Thymus (tissue), 11 donors: ENCODE measurements around the gene ZCCHC24. TPM values are rescaled to one million over a fixed set of nuclear protein-coding genes. Genes with fewer than 3 reads are reported as not detected.

ENCODE experiments used
- DNase-seq, 9 donors: peaks; one replicate each; pipeline ENCODE4 v3.0.0-alpha.2; 2013; ENCODE audit warnings: low spot score in 9 of 9, low read depth in 6 of 9, missing footprints in 1 of 9
- H3K27ac ChIP-seq, 2 donors: one replicate each; pipeline ENCODE4 v1.5.1; 2013; ENCODE audit warnings: control low read depth in 1 of 2, low read depth in 1 of 2, low read length in 1 of 2, mild to moderate bottlenecking in 1 of 2, moderate library complexity in 1 of 2
- H3K27me3 ChIP-seq, 2 donors: one replicate each; pipeline ENCODE4 v1.5.1; 2013; ENCODE audit warnings: low read length in 1 of 2; ENCODE audit not compliant: control insufficient read depth in 2 of 2, insufficient read depth in 1 of 2
- H3K36me3 ChIP-seq, 2 donors: one replicate each; pipeline ENCODE4 v1.5.1; 2013; ENCODE audit warnings: low read length in 1 of 2, mild to moderate bottlenecking in 1 of 2, moderate library complexity in 1 of 2; ENCODE audit not compliant: control insufficient read depth in 2 of 2, insufficient read depth in 2 of 2
- H3K4me1 ChIP-seq, 2 donors: one replicate each; pipeline ENCODE4 v1.5.1; 2013; ENCODE audit warnings: low read length in 2 of 2; ENCODE audit not compliant: control insufficient read depth in 2 of 2, insufficient read depth in 2 of 2
- H3K4me3 ChIP-seq, 2 donors: one replicate each; pipeline ENCODE4 v1.5.1; 2013; ENCODE audit warnings: low read length in 2 of 2, control low read depth in 1 of 2, mild to moderate bottlenecking in 1 of 2
- H3K9me3 ChIP-seq, 2 donors: one replicate each; pipeline ENCODE4 v1.5.1; 2013; ENCODE audit warnings: low read length in 1 of 2, mild to moderate bottlenecking in 1 of 2; ENCODE audit not compliant: control insufficient read depth in 2 of 2, insufficient read depth in 1 of 2
- WGBS: extraction: QIAGEN DNeasy Blood & Tissue Kit; methylation state at CpG from one replicate; pipeline ENCODE4 v1.1.7; 2013; 5-methylcytosine and 5-hydroxymethylcytosine counted together
- polyA plus RNA-seq: library from polyadenylated mRNA; stranded (reverse); fragments of 200-250 nt; gene quantifications from one replicate; pipeline ENCODE4 v1.2.3, GENCODE V29; 2013
- total RNA-seq: library from RNA; stranded (reverse); fragments of 120-200 nt; gene quantifications from one replicate; pipeline ENCODE4 v1.2.4, GENCODE V29; 2013
- donor health status: healthy.

Gene ZCCHC24
- total and polyA plus RNA-seq, 2 donors, result 1.2 to 5.4 TPM

DNA sequence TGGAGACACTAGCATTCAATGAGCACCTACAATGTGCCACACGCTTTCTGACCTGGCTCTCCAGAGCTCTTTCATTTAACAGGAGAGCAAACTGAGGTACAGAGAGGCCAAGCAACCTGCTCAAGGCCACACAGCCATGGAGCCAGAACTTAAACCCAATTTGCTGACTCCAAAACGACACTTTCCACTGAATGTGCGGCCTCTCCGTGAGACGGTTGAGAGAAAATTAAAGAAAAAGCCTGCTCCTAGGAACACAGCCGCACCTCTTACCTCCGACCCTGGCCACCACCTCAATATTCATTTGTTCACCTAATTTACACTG, 42.8 kb downstream of the ZCCHC24 start:
- peaks cover 0 to 17% of the 10 kb centered on the region in 2 donors for H3K27me3 ChIP-seq
- no peak overlapping the region for H3K27ac ChIP-seq
- WGBS, result 97% methylated on average over 7 of the region's 7 CpGs
- no peaks in the 10 kb centered on the region for H3K9me3 ChIP-seq
- peaks cover 0 to 22% of the 10 kb centered on the region in 2 donors for H3K4me1 ChIP-seq
- H3K36me3 ChIP-seq, result no peaks in the 10 kb centered on the region
- DNase-seq, result no peak
- H3K4me3 ChIP-seq, result no peak overlapping the region

DNA sequence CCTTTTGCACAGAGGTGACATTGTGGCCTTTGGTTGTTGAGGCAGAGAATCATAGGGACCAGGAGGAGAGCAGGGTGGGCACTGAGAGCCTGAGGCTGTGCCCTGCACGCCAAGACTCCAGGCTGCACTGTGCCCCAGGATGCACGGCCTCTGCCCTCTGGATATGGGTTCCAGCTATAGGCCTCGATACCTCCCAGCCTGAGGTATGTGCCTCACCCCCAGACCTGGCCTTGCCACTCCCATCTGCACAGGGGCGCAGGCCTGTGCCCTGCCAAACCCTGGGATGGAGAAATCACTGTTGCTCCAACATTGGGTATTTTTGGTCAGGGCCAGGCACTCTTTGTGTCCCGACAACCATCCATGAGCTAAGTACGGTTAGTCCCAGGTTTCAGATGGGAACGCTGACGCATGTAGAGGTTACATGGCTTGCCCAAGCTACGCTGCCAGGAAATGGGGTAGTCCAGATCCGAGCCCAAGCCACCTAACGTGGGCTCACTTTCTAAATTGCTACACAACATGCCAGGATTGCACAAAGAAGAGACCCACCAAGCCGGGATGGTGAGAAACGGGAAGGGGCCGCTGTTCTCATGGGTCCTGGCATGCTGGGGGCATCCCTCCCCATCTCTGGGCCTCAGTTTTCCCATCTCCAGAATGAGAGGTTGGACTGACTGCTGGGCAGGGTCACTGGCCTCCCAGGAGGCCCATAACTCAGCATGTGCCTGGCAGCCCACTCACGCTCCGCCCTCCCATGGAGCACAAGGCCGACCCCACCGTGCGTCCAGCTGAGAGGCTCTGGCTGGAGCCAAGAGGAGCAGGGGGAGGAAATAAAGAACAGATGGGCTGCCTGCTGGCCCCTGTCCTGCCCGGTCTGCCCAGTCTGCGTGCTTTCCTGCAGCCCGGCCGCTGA, 44.2 kb downstream of the ZCCHC24 start:
- Histone ChIP-seq H3K9me3 (no peaks in the 10 kb centered on the region), H3K36me3 (no peaks in the 10 kb centered on the region), H3K4me3 (no peak overlapping the region), H3K27ac (no peak overlapping the region), H3K4me1 (peaks cover 0 to 22% of the 10 kb centered on the region in 2 donors), H3K27me3 (peaks cover 0 to 17% of the 10 kb centered on the region in 2 donors)
- DNase-seq, result no peak
- 87% methylated on average over 23 of the region's 23 CpGs for WGBS

DNA sequence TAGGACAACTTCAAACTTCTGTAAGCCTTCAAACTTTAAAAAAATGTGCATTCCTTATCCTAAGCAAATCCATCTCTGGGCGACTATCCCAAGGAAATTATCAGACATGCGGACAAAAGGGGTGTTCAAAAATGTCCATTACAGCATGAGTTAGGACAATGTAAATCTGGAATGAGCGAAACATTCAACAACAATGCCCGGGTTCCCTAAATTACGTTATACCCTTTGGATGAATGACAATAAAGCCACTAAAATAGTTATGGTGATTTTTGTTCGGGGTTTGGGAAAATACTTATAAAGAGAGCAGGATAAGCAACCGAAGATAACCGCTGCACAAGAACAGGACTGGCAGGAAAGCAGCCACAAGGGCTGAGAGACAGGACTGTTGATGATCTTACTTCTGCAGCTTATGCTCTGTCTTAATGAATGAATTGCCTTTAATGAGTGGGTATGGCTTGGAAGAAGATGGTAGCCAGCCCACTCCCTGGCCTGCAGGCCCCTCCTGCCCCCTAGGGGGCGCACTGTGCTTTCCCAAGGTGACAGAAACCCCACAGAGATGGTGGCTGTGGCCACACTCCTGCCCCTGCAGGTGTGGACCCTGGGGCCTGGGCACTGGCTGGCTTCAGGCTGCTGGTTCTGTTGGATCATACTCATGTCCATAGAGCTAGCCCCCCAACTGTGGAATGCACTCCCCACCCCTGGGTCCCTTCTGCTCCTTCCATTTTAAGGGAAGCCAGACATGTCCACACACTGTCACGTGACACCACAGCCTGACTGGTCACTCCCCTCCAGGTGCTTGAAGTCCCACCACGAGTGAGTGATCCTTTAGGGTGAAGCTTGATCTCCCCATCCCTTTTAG, 45.0 kb downstream of the ZCCHC24 start:
- Histone ChIP-seq H3K27me3 (peaks cover 0 to 17% of the 10 kb centered on the region in 2 donors), H3K4me3 (no peak overlapping the region), H3K9me3 (no peaks in the 10 kb centered on the region), H3K27ac (no peak overlapping the region), H3K36me3 (no peaks in the 10 kb centered on the region), H3K4me1 (peaks cover 0 to 19% of the 10 kb centered on the region in 2 donors)
- peak in 3 of 9 donors; percentile 15 to 33 (median 22) for DNase-seq
- WGBS, result 91% methylated on average over 11 of the region's 11 CpGs

DNA sequence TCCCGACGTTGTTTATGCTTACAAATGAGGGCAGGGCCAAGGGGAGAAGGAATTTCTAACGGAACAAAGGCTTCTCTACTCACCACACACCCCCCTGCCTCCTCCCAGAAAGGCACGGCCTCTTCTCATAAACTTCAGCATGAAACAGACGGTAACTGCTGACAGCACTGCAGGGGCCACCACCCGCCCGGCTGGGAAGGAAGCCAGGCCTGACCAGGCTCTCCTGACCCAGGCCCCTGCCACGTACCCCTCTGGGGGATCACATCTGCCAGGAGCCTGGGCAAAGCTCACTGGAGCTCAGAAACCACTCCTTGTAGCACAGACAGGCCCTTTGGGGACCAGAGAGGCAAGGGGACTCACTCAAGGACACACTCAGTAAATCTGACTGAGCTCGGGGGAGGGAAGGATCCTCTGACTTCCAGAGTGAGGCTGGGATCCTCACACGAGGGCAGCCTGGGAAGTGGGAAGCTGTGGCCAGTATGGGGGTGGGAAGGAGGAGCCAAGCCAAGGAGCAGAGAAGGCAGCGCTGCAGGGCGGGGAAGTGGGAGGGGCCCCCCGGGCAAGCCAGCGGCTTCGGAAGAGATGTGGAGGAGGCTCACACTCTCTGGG, 46.1 kb downstream of the ZCCHC24 start:
- peak in 1 of 9 donors; percentile 13 for DNase-seq
- WGBS, result 65% methylated on average over 15 of the region's 15 CpGs
- no peaks in the 10 kb centered on the region for H3K9me3 ChIP-seq
- peaks cover 0 to 14% of the 10 kb centered on the region in 2 donors for H3K27me3 ChIP-seq
- H3K36me3 ChIP-seq, result no peaks in the 10 kb centered on the region
- no peak overlapping the region for H3K4me3 ChIP-seq
- H3K27ac ChIP-seq, result peak overlapping the region; percentile 6 to 55
- peaks cover 0 to 17% of the 10 kb centered on the region in 2 donors for H3K4me1 ChIP-seq

DNA sequence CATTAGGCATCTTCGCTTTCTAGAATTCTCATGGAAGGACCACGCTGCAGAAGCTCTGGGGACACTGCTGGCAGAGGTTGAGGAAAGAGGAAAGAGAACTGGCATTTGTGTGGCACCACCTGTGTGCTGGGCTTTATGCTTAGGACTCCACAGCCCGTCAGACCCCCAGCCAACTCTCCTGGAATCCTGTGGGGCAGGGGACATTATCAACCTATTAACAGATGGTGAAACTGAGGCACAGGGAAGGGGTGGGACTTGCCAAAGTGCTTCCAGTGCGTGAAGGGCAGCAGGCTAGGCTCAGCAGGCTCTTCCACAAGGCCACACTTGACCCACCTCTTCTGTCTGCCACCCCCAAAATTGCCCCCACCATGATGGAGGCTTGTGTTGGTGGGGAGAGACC, 46.8 kb downstream of the ZCCHC24 start:
- peak overlapping the region in 1 of 2 donors; percentile 33 for H3K27ac ChIP-seq
- no peak overlapping the region for H3K4me3 ChIP-seq
- no peaks in the 10 kb centered on the region for H3K36me3 ChIP-seq
- WGBS, result 96% methylated on average over 4 of the region's 4 CpGs
- no peak for DNase-seq
- H3K27me3 ChIP-seq, result peaks cover 0 to 7% of the 10 kb centered on the region in 2 donors
- peaks cover 0 to 12% of the 10 kb centered on the region in 2 donors for H3K4me1 ChIP-seq
- no peaks in the 10 kb centered on the region for H3K9me3 ChIP-seq

DNA sequence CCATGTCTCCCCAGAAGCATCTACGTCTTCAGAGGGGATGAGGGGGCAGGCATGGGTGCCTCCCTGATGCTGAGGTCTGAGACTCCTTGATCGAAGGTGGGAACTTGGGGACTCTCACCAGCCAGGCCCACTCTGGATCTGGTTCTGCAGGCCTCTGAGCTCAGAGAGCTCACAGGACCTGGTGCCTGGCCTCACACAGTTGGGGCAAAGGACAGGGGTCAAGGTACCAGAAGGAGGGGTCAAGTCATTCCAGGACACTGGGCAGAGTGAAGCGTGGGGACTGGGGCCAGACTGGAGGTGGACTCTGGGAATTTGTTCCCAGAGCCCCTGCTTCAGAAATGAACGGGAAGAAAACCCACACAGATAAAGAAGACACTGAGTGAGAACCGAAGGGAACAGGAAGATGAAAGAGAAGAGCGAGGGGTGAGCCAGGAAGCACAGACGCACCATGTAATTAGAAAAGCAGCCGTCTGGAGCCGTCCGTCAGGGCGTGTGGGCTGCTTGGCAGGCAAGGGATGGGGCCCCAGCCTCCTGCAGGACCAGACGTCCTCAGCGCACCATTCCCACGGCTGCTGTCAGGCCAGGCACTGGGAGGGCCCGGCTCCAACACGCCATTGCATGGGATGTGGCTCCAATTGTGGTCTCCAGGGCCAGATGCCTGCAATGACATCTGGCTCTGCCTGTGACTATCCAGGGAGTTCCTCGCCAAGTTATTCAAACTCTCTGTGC, 47.7 kb downstream of the ZCCHC24 start:
- H3K27ac ChIP-seq, result no peak overlapping the region

DNA sequence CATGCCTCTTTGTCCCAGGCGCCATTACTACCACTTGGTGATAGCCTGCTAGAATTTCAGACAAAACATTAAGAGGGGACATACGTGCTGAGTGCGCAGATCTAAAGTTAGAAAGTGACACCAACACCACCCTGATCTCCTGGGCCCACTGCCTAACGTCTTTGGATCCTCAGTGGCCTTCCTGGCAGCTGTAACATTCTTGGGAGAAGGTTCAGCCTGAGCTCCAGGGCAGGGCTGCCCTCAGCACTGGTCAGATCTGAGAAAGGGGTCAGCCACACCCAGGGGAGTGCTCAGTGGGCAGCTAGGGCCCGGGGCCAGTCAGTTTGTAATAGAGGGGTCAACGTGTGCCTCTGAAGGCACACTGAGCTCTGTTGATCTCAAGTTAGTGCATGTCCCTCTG, 48.4 kb downstream of the ZCCHC24 start:
- no peaks in the 10 kb centered on the region for H3K27me3 ChIP-seq
- peaks cover 0 to 9% of the 10 kb centered on the region in 2 donors for H3K4me1 ChIP-seq
- no peak overlapping the region for H3K27ac ChIP-seq
- no peaks in the 10 kb centered on the region for H3K36me3 ChIP-seq
- DNase-seq, result no peak
- H3K4me3 ChIP-seq, result no peak overlapping the region
- H3K9me3 ChIP-seq, result no peaks in the 10 kb centered on the region
- WGBS, result 95% methylated on average over 6 of the region's 6 CpGs

More for the DNA sequence above, 47.7 kb downstream of the ZCCHC24 start:
- Histone ChIP-seq H3K9me3 (no peaks in the 10 kb centered on the region), H3K4me3 (no peak overlapping the region), H3K36me3 (no peaks in the 10 kb centered on the region), H3K27me3 (no peaks in the 10 kb centered on the region), H3K4me1 (peaks cover 0 to 9% of the 10 kb centered on the region in 2 donors)
- WGBS, result 88% methylated on average over 17 of the region's 17 CpGs
- DNase-seq, result no peak

DNA sequence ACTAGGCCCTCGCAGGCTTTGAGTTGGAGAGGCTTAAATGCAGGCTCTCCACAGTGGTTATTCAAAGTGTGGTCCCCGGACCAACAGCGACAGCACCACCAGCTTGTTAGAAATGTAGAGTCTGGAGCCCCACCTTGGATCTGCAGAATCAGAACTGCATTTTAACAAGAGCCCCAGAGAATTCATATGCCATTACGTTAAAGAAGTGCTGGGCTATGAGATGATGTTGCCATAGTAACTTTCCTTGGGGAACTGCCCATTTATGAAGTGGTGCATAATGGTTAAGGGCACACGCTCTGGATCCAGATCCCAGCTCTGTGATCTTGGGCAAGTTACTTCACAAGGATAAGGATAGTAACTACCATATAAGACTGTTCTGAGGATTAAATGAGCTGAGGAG, 48.9 kb downstream of the ZCCHC24 start:
- peaks cover 0 to 9% of the 10 kb centered on the region in 2 donors for H3K4me1 ChIP-seq

More for the DNA sequence above, 48.9 kb downstream of the ZCCHC24 start:
- Histone ChIP-seq H3K4me3 (no peak overlapping the region), H3K9me3 (no peaks in the 10 kb centered on the region), H3K27ac (no peak overlapping the region), H3K36me3 (no peaks in the 10 kb centered on the region), H3K27me3 (no peaks in the 10 kb centered on the region)
- 97% methylated on average over 5 of the region's 5 CpGs for WGBS
- DNase-seq, result no peak
